Lower leg skin (tissue), 3 donors: Measurements from ENCODE around the gene UNC13B.

ENCODE experiments used
- CTCF ChIP-seq, 3 donors: fragments of 450-650 bp; IDR thresholded peaks; one replicate each; pipeline ENCODE4 v1.5.1; 2016; ENCODE audit warnings: antibody characterized with exemption in 3 of 3, mild to moderate bottlenecking in 3 of 3, moderate library complexity in 2 of 3
- POLR2A ChIP-seq, 2 donors: fragments of 450-650 bp; IDR thresholded peaks; one replicate each; pipeline ENCODE4 v1.6.1; 2016 to 2017; ENCODE audit warnings: antibody characterized with exemption in 2 of 2, mild to moderate bottlenecking in 1 of 2, moderate library complexity in 1 of 2

- TF ChIP-seq CTCF (IDR thresholded peaks at IDR 0.05): no peak
- no peak for TF ChIP-seq POLR2A (IDR thresholded peaks at IDR 0.05)
Observed at GRCh38 chr9:35322075-35322885, 160.5 kb downstream of the UNC13B start.
